NCI-H1417 treated with DMSO at 0.1 percent for 48 hours (cell line): ENCODE measurements around the gene GABBR1.
A peak's percentile ranks its signal among the peaks of the same experiment; 100 is the strongest.

ENCODE experiments used
- DNase-seq: peaks from one replicate; lab custom pipeline; 2025; lab: John Stamatoyannopoulos, UW

Gene GABBR1

DNA sequence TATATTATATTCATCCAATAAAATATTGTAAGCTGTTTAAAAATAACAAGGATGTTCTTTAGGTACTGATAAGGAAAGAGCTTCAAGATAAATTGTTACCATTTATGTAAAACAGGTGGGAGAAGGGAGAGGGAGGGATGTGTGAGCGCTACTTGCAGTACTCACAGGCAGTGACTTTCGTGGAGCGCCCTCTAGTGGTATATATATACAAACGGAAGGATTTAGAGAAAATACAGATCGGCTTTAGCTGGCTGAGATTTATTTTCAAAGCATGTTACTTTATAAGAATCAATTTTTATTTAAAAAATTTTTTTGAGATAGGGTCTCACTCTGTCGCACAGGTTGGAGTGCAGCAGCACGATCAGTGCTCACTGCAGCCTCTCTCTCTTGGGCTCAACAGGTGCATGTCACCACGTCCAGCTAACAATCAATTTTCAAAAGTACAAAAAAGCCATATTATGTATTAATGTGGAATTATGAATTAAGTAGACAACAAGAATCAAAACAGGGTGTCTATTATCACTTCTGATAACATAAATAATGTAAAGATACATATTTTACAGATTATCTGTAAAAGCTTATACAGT, 20.6 kb upstream of the GABBR1 start:
- DNase-seq, result peak; percentile 28

DNA sequence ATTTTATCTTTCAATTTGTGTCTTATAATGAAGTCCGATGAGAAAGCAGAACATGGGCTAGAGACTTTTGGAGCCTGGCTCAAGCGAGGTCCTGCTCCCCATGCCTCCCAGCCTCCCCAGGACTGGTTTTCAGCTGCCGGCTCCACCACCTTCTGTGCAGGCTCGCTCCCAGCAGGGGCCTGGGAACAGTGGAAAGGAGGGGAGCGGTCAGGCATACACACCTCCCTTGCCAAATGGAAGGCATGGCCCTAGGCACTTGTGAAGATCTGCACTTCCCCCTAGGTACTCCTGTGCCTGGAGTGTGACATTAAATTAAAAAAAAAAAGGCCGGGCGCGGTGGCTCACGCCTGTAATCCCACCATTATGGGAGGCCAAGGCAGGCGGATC, 19.2 kb upstream of the GABBR1 start:
- no peak for DNase-seq

DNA sequence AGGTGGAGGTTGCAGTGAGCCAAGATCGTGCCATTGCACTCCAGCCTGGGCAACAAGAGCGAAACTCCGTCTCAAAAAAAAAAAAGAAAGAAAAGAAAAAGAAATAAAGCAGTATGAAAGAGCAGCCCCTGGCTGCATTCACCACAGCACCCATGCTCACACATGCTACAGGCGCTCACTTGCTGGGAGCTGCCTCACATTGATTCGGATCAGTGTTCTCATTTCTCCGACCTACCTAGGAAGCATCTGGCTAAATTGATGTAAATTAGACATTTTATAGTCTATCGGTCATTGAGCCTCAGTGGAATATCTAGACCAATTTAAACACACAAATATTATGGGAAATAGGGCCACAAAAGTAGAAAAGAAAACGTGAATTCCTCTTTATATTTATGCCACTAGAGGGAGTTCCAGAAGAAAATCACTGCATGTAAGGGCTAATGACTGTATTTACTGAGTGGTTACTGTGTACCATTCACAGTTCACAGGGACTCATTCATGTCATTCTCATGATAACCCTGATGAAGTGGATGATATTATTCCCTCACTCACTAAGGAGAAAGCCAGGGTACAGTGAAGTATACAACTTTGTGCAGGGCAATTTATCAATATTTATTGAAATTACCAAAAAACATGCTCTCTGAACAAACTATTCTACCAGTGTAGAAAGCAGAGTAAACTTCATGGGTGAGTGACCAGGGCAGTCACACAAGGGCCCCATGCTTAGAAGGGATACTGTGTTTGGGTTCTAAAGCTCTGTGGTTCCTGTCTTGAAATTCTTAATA, 18.6 kb upstream of the GABBR1 start:
- DNase-seq, result no peak

DNA sequence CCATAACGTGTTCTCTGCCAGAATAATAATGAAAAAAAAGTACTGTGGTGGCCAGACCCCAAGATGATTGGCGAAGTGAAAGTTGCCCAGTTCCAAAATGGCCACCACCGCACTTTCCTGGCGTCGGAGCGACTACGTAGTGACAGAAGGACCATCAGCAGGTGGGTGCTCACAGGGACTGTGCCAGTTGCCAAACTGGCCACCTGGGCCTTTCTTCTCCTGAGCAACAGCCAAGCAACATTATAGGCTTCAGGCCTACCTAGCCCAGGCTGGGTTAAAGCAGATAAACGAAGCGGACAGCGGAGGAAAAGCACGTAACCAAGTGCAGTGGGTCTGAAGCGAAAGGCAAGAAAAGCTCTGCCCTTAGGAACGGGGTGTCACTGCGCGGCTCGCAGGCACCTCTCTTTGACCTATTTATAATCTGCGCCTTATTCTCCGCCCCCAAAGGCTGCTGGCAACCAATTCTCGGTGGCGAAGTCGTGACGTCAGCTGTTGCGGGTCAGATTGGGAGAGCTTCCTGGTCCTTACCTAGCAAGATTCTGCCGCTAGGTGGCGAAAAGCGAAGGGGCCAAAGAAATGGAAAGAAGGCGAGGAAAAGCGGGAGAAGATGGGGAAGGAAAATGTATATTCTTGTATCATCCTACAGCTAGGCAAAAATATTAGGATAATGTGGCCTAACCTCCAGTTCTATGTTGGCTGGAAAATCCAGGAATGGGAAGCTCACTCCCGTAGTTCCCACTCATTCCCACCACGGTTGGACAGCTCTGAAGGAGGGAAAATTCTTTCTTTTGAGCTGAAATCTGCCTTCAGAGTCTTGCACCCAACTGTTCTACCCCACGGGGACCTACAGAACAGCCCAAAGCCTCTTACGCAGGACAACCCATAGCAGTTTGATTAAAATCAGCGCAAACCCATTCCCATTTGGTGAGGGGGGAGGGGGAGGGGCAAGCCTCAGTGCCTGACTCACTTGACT, 17.0 kb upstream of the GABBR1 start:
- peak; percentile 93 for DNase-seq

DNA sequence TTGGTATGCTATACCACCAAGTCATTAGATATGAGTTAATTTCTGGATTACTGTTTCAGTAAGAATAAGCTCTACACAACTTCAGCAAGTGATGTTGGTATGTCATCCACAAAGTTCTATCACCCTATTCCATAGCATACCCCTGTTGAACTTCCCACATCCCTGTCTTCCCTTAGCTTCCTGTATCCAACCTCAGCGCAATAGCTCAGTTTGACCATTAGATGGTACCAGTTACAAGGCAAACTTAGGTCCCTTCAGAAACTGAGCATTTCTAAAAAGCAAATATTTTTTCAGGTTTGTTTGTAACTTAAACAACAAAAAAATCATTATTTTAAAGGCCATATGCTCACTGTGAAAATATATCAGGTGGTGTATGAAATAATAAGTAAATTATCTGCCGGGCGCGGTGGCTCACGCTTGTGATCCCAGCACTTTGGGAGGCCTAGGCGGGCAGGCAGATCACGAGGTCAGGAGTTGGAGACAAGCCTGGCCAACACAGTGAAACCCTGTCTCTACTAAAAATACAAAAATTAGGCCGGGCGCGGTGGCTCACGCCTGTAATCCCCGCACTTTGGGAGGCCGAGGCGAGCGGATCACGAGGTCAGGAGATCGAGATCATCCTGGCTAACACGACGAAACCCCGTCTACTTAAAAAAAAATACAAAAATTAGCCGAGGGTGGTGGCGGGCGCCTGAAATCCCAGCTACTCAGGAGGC, 15.1 kb upstream of the GABBR1 start:
- no peak for DNase-seq

DNA sequence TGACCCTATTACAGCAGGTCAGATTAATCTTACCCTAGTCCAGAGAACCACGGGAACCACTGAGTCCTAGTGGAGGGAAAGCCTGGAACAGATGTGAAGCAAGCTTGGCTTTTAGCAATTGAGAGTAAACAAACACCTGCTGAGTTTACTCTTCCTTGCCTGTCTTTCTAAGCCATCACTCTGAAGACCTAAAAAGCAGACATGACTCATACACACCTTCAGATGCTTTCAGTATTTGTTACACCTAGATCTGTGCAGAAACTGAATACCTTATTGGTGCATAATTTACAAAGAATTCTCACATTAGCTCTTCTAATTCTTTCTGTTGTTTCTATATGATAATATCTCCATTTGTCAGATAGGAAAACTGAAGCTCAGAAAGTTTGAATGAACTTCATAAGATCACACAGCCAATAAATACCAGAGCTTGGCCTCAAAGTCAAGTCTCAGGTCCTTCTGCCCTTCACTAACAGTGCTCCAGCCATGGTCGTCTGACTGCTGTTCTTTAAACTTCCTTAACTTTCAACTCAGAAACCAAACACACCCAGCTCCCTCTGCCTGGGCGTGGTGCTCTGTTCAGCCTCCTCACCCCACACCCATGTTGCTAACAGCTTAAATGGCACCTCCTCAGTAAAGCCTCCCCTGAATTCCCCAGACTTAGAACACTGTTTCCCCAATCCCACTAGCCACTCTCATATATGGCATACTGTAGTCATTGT, 8.6 kb upstream of the GABBR1 start:
- no peak for DNase-seq

DNA sequence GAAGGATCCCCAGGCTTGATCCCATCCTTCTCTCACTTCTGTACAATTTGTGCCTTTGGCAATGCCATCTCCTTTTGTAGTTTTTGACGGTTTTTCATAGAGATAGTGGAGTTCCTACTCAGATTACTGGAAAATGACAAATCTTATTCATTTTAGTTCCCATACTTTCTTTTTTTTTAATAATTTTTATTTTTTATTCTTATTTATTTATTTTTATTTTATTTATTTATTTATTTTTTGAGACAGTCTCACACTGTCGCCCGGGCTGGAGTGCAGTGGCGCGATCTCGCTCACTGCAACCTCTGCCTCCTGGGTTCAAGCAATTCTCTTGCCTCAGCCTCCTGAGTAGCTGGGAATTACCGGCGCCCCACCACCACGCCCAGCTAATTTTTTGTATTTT, 4.3 kb upstream of the GABBR1 start:
- DNase-seq, result no peak

DNA sequence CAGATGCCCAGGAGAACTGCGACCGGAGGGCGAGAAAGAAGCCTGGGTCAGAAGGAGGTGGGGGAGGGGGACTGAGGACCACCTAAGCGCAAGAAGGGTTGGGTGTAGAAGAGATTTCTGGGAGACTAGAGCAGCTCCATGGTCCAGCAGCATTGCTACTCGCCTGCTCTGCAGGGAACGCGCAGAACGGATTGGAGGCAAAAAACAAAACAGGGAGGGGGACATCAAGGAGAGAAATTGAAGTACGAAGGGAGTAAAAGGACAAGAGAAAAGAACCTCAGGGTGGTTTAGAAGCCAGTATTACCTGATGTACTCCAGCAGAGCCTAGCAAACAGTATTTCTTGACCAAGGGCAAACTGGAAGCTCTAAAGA, 537 bp upstream of the GABBR1 start:
- DNase-seq, result no peak

DNA sequence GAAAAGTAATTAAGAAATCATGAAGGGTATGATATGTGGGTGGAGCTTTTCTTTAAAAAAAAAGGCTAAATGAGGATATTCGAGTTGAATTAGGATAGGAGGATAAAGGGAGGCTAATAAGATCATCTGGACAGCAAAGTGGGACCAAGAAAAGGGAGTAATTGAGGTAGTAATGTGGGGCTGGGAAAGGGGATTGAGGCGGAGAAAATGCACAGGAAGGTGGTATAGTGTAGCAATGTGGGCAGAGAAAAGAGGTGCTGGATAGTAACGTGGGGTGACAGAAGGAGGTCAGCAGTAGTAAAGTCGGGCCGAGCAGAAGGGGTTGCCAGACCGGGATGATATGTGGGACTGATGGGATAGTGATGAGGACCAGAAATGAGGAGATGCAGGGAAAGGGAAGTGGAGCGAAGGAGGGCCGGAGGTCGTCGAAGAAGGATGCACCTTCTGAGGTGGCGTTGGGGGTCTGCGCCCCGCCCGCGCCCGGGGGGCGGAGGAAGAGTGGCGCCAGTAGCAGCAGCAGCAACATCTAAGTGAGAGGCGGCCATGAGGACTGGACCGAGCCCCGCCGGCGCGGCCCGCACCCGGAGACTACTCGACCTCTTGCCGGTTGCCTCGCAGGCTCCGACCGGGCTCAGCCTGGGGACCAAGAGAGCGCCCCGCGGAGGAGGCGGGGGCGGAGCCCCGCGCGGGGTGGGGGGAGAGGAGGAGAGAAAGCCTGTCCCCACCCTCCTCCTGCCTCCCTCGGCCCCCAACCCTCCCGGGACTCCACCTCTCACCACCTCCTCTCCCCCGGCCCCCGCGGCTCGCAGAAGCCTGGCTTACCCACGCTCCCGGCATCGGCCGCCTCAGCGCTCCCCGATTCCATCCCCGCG, 887 bp downstream of the GABBR1 start:
- peak; percentile 23 for DNase-seq

DNA sequence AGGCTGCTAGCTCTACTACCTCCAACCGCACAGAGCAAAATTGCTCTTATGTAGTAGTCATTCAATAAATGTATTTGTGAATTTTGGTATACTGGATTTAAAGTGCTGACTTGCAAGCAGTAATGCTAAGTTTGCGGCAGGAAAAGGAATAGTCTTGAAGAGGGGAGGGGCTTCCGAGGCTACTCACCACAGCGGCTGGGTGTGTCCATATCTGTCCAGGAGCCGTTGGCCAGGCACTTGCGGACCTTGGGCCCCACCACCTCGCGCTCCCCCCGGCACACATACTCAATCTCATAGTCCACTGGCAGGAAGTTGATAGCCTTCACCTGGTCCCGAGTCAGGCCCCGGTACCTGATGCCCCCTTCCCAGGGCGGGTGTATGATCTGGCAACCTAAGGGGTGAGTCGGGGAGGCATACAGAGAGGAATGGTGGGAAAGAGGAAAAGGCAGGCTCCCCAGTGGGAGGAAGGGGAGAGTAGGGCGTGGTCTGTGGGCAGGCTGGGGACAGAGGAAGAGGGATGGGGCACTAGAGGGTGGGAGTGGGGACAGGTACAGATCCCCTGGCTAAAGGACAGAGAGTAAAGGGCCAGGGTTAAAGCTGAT, 1.7 kb downstream of the GABBR1 start:
- DNase-seq, result no peak

DNA sequence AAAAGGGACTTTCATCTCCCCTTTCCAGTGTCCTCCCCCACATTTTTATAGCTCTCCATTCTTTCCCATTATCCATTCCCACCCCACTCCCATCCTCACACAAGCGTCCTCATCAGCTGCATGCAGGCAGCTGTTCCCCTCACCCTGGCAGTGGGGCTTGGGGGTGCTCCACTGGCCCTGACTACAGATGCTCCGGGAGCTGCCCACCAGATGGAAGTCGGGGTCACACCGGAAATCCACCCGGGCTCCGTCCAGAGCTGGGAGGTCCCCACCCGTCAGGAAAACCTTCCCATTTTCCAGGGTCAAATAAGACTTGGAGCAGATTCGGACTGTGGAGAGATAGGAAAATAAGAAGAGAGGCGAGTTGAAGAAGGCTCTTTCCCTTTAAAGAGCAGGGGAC, 2.7 kb downstream of the GABBR1 start:
- no peak for DNase-seq

DNA sequence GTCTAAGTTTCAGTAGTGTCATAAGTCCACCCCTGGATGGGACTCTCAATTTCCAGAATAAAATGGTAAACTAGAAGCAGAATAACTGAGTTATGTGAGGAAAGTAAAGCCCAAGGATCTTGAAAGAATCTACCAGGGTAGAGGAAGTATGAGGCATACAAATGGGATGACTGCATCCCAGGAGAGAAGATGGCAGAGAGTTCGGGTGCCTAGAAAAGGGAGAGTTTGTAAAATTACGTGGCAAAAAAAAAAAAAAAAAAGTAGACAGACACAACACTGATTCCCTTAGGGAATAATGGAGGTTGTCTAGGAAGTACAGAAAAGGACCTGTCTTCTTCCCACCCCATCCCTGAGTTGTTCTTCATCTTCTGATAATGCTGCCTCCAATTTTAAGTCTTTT, 3.4 kb downstream of the GABBR1 start:
- DNase-seq, result no peak

DNA sequence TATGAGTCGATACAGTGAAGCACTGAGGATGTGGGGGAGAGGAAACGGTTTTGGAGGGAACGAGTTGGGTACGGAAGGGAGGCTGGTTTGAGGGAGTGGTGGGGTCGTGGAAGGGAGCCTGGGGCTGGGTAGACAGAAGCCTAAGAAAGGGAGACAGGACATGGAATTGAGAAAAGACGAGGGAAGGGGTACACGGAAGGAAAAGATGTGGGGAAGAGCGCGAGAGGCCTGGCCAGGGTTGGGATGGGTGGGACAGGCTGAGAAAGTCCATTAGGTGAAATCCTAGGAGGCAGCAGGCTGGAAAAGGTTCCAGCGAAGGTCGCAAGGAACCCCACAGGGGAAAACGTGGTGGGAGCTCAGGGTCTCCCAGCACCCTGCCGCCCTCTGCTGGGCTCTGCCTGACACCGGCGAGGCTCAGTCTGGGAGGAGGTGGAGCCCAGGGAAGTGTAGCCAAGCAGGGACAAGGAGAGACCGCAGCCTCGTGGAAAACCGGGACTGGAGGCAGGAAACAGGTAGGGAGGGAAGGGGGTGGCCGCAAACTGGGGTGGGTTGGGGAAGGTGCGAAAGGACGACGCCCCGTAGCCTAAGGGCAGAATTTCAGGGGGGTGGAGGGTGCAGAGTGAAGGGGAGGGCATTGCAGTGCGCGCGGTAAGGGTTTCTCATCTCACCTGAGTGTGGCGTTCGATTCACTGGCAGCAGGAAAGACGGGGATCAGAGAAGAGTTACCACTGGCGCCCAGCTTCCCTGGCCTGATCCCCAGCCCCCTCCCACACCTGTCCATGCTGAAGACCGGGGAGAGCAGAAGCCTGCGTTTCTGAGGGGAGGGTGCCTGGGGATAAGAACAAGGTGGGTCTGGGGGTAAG, 4.3 kb downstream of the GABBR1 start:
- DNase-seq, result peak; percentile 11

DNA sequence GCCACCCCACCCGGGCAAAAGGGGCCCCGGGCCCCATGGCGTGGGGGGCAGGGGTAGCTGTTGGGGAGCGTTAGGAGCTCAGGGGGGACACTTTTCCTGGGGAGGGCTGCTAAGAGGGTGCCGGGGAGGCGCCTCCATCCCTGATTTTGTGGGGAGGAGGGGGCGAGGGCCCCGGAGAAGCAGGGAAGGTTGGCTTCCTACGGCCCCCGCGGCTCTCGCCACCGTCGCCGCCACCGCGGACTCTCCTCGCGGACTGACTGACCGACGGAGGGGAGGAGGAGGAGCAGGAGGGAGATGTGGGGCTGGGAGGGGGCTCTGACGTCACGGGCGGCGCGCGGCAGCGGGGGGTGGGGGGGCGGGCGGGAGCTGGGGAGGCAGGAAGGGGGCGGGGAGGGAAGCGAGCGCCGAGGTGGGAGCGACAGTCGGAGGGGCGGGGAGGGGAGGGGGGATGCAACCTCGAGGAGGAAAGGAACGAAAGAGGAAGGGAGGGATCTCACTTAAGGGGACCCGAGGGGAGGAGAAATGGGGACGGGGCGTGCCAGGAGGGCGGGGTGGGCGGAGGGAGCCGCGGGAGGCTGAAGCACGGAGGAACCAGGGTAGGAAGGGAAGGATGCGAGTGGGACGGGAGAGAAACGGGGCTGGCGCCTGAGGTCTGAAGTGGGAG, 5.1 kb downstream of the GABBR1 start:
- no peak for DNase-seq

DNA sequence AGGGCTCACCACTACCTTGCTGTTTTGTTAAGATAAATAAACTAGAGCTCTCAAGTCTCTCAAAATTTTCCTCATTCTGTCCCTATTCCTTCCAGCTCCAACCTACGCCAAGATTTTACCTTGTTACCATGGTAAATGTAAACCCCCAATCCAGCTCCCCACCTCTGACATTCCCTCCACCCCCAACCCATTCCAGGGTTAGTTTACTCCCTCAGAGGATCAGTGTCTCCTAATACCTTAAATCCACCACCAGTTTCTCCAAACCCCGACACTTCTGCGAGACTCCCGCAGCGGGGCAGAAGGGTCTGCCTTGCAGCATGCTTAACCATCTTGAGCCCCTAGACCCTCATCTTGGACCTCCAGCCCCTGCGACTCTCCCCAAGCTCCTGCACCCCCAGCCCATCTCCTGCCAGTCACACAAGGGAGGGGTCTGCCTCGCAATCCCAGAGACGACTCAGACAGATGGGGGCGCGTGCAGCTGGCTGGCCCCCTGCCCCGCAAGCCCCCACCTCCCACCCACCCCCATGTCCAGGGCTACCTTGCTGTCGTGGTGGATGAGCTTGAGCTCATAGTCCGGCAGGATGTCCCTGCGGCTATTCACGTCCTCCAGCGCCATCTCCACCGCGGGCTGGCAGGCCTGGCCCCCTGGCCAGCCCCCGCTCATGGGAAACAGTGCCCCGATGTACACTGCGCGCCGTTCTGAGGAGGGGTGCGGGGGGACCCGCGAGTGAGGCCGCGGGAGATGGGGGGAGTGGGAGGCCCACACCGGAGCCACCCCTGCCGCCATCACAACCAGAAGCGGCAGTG, 5.8 kb downstream of the GABBR1 start:
- no peak for DNase-seq

DNA sequence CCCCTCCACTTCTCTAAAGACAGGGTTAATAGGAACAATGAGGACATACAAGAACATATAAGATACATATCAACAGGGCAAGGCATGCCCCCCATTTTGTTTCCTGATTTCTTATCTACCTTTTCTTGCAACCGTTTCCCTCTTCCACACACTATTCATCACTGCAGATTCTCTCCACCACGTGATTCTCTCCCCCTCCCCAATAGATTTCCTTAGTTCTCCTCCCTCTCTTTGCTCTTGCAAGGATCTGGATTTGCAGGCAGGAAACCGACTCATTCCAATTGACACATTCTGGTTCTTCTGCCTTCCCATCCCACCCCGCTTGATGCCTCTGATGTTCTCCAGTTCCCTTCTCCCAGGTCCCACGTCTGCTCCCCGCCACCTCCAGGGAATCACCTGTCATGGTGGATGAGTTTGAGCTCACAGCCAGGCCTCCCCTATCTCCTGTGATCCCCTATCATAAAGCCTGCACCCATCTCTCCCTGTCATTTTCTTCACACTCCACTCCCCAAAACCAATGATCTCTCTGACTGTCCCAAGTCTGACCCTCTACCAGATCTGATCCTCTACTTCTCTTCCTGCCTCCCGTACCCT, 7.5 kb downstream of the GABBR1 start:
- DNase-seq, result no peak

DNA sequence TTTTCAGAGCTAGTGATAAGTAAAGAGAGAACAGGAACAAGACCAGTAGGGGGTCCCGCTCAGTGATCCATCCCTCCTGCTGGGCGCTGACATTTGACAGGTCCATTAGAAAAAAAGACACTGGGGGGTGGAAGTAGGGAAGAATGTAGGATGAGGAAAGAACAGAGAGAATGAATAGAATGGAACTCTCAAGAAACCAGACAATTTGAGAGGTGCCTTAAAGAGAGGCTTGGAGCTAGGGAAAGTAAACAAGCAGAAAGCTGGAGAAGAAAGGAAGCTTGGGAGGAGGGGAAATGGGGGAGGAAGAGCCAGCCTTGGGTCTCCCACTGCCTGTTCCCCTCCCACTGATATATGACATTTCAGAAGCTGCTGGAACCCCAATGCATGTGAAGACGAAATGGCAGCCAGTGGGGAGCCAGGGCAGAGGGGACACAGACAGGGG, 8.4 kb downstream of the GABBR1 start:
- no peak for DNase-seq
